Myocyte (in vitro differentiated cells): Measurements from ENCODE around the gene NPHS1. TPM values are rescaled to one million over a fixed set of nuclear protein-coding genes. Genes with fewer than 3 reads are reported as not detected.
"Not testable (repeated sequence)": the region's sequence is repeated elsewhere in the genome, so short reads cannot be mapped to it uniquely, and the experiment has no call there.

Experiments
- DNase-seq: peaks from one replicate; pipeline ENCODE4 v3.0.0-alpha.2; 2012; ENCODE audit warnings: low read depth
- polyA plus RNA-seq: library from polyadenylated mRNA; unstranded; fragments of >200 nt; gene quantifications from one replicate; pipeline ENCODE4 v1.2.1, GENCODE V29; 2012; ENCODE audit warnings: missing spikeins
- total RNA-seq: library from RNA; depleted of rRNA; stranded (reverse); fragments of >200 nt; gene quantifications from 2 replicates; pipeline ENCODE4 v1.2.3, GENCODE V29; 2014

The NPHS1 gene, protein sequence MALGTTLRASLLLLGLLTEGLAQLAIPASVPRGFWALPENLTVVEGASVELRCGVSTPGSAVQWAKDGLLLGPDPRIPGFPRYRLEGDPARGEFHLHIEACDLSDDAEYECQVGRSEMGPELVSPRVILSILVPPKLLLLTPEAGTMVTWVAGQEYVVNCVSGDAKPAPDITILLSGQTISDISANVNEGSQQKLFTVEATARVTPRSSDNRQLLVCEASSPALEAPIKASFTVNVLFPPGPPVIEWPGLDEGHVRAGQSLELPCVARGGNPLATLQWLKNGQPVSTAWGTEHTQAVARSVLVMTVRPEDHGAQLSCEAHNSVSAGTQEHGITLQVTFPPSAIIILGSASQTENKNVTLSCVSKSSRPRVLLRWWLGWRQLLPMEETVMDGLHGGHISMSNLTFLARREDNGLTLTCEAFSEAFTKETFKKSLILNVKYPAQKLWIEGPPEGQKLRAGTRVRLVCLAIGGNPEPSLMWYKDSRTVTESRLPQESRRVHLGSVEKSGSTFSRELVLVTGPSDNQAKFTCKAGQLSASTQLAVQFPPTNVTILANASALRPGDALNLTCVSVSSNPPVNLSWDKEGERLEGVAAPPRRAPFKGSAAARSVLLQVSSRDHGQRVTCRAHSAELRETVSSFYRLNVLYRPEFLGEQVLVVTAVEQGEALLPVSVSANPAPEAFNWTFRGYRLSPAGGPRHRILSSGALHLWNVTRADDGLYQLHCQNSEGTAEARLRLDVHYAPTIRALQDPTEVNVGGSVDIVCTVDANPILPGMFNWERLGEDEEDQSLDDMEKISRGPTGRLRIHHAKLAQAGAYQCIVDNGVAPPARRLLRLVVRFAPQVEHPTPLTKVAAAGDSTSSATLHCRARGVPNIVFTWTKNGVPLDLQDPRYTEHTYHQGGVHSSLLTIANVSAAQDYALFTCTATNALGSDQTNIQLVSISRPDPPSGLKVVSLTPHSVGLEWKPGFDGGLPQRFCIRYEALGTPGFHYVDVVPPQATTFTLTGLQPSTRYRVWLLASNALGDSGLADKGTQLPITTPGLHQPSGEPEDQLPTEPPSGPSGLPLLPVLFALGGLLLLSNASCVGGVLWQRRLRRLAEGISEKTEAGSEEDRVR (N-terminal part only)
- total RNA-seq: not detected in 2 replicates
- not detected for polyA plus RNA-seq

DNA sequence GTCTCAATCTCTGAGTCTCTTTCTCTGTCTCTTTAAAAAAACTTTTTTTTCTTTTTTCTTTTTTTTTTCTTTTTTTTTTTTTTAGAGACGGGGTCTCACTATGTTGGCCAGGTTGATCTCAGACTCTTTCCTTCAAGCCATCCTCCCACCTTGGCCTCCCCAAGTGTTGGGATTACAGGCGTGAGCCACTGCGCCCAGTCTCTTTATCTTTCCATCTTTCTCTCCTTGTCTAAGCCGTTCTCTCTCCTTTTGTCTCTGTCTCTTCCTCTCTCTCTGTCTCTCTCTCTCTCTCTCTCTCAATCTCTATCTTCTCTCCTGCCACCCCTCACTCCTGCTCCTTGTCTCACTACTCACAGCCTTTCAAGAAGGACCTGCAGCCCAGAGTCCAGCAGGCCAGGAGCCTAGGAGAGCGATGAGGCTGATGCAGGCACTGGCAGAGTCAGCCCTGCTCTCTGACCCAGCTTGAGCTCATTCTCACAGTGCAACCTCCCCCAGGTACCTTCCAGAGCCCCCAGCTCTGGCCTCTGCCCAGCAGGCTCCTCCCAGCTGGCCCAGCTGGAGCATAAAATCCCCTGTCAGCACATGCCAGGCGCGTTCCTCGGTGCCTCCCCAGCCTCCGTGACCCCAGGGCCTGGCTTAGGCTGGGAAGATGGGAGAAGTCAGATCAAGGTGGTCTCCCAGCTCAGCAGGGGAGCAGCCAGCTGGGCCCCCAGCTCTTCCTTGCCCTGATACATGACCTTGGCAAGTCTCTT, at the start of gene NPHS1:
NPHS1 (minus strand) TSS at position 476 of the 752 bp plus-strand sequence. CDS start 667 bp downstream, outside the sequence.
- no peak for DNase-seq

GRCh38 chr19:35901055-35901644, 48.8 kb upstream of the NPHS1 start:
- peak; percentile 39 for DNase-seq

DNA sequence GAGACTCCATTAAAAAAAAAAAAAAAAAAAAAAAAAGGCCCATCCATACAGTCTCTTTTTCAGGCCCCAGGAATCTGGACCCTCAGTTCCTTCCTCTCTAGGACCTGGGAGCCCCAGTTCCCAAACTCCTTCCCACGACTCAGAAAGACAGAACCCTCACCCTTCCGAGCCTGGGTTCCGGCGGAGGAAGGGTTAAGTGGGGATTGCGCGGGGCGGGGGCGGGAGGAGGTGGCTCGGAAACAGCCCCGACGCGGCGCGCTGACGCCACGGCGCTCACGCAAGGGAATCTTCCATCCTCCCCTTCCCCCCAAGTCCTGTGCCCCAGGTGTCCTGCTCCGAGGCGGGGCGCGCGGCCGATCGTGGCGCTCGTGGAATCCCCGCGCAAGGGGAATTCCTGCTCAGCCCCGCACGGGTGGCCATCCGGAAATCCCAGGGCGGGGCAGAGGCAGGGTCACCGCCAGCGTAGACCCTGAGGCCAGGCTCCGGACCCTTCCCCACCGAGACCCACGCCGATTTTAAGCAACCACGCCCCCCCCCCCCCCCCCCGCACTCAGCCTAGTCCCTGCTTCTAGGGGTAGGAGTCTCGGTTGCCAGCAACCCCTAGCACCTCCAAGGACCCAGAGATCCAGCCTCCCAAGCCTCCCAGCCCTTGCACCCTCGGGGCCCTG, 47.4 kb upstream of the NPHS1 start:
- peak; percentile 83 for DNase-seq

DNA sequence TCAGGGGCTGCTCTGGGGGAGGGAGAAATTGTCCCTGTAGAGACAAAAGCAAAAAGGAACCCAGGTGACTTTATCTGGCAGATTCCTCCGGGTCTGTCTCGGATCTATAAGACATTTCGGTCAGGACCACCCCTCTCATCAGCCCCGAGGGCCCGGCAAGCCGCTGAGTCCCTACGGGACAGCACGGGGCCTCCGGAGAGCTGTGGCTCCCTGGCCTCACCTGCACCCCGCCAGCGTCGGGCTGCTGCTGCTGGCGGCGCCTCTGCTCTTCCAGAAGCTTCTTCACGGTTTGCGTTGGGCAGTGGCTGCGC, 46.1 kb upstream of the NPHS1 start:
- no peak for DNase-seq

- no peak for DNase-seq
These were observed 45.6 kb upstream of the NPHS1 start for GRCh38 chr19:35897706-35898451.

DNA sequence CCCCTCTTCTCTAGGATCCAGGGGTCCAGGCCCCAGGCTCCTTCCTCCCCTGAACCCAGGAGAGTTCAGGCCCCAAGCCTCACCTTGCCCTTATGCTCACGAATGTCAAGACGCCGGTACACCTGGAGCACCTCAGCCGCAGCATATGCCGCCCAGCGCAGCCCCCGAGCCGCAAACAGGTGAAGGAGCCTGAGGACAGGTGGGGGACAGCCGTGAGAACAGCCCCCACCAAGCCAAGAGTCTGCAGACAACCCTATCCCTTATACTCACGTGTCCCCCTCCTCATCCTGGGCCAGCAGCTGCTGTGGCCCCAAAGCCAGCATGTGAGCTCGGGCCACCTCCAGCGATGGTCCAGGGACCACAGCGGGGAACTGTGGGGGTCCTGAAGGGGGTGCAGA, 44.3 kb upstream of the NPHS1 start:
- DNase-seq: no peak

GRCh38 chr19:35895911-35896642, 43.8 kb upstream of the NPHS1 start:
- DNase-seq: no peak

GRCh38 chr19:35894342-35894741, 42.0 kb upstream of the NPHS1 start:
- DNase-seq: no peak

DNA sequence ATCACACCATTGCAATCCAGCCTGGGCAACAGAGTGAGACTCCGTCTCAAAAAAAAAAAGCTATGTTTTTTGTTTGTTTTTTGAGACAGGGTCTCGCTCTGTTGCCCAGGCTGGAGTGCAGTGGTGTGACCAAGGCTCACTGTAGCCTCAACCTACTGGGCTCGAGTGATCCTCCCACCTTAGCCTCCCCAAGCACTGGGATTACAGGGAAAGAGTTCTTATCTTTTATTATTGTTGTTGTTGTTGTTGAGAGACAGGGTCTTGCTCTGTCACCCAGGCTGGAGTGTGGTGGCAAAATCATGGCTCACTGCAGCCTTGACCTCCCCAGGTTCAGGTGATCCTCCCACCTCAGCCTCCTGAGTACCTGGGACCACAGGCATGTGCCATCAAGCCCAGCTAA, 39.5 kb upstream of the NPHS1 start:
- not testable (repeated sequence) for DNase-seq

DNA sequence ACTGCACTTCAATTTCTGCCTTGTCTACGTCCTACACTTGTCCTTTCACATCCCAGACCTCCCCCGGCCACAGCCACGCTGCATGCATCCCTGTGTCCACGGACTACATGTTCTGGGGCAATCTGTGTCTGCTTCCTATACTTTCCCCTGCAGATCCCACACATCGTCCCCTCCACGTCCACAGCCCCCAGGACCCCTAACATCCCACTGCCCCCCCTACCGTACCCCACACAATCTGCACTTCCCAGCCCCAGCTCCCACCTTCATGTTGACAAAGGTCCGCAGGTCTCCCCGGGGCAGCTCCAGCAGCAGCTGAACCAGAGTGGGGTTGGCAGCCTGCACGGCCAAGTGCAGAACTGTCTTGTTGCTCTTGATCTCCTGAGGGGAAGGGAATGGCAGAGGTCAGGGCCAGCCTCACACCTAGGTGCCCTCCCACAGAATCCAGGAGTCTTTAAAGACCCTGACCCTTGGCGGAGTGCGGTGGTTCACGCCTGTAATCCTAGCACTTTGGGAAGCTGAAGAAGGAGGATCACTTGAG, 37.9 kb upstream of the NPHS1 start:
- DNase-seq: no peak

DNA sequence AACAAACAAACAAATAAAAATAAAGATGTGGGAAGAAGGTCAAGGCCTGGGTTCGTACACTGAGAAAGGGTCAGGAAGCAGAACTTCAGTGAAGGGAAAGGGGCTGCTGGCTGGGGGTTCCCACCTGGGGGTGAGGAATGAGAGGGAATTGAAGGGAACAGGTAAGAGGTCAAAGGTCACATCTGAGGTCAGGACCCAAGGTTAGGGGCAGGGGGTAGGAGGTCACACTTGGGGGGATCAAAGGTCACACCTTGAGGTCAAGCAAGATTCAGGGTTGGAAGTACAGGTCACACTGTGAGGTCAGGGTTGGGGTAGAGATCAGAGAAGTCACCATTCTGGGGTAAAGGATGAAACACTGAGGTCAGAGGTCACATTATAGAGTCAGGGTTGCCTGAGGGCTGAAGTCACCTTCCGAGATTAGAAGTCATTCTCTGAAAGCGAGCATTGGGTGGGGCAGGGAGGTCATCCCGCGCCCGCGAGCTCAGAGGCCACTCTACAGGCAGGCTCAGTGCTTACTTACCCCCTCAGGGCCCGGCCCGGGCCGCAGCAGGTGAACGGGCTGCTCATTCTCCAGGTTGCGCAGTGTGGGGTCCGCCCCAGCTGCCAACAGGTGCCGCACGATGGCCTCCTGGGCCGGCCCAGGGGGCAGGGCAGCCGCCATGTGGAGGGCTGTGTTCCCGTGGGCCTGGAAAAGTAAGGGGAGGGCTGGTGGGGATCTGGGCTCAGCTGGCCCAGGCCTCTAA, 37.2 kb upstream of the NPHS1 start:
- DNase-seq: no peak

GRCh38 chr19:35888398-35888797, 36.1 kb upstream of the NPHS1 start:
- DNase-seq: no peak

- no peak for DNase-seq
These were observed 34.9 kb upstream of the NPHS1 start for GRCh38 chr19:35887197-35887596.

- no peak for DNase-seq
These were observed 33.6 kb upstream of the NPHS1 start for GRCh38 chr19:35885904-35886303.

DNA sequence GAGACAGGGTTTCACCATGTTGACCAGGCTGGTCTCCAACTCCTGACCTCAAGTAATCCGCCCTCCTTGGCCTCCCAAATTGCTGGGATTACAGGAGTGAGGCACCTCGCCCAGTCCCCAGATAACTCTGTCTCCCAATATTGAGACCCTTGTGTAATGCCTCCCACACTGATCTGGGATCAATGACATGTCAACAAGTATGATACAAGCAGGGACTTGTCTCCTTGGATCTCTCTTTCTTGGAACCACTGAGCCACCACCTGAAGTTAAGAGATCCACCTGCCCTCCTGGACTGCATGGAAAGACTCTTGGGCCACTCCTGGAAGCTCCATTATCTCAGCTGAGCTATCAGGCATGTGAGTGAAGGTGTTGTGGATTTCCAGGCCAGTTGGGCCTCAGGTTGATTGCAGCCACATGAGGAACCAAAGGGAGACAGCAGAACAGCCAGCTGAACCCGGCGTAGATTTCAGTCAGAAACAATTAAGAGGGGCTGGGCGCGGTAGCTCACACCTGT, 33.0 kb upstream of the NPHS1 start:
- DNase-seq: no peak

DNA sequence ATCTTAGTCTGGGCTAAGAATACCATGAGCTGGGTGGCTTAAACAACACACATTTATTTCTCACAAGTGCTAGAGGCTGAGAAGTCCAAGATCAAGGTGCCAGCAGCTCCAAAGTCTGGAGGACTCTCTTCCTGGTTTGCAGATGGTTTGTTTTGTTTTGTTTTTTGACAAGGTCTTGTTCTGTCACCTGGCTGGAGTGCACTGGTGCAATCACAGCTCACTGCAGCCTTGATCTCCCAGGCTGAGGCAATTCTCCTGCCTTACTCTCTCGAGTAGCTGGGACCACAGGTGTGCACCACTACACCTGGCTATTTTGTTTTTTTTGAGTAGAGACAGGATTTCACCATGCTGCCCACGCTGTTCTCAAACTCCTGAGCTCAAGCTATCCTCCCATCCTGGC, 31.6 kb upstream of the NPHS1 start:
- DNase-seq: no peak

DNA sequence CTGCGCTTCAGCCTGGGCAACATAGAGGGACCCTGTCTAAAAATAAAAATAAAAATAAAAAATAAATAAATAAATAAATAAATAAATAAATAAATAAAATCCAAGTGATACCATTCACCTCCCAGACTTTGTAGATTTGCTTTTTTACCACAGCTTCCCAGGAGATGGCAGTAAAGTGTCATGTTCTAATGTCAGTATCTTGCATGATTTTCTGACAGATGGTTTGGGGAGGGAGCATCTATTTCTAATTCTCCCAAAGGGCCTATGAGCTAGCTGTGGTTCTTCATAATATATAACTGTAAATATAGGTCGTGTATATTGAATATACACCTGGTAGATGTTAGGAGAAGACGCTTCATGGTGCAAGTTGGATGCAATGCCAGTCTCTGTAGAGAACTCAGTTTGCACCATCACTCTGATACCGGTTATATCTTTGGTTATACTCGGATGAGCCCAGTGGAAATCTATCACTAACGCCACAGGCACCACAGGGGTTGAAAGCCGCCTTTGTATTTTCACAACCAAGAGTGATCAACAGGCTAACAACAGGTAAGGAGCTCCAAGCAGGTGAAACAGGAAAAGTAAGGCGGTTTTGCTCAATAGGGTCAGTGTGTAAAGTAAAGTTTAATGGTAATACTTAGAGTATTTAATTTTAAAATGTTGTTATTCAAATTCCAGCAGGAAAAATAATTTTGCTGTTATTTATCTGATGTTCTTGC, 30.0 kb upstream of the NPHS1 start:
- peak; percentile 89 for DNase-seq
